Measurements from ENCODE around the gene LGALS9B.
"Not testable (repeated sequence)": the region's sequence is repeated elsewhere in the genome, so short reads cannot be mapped to it uniquely, and the experiment has no call there.

Gene LGALS9B

GRCh38 chr17:20467447-20467846, at the start of gene LGALS9B:
TSS of gene LGALS9B (minus strand) at chr17:20467539. CDS start at chr17:20467470, 69 bp downstream.
- DNase-seq: not testable (repeated sequence)

- not testable (repeated sequence) for DNase-seq
These were observed 49.6 kb upstream of the LGALS9B start for GRCh38 chr17:20516986-20517385.

- not testable (repeated sequence) for DNase-seq
These were observed 47.8 kb upstream of the LGALS9B start for GRCh38 chr17:20515099-20515498.

GRCh38 chr17:20513539-20513938, 46.2 kb upstream of the LGALS9B start:
- DNase-seq: not testable (repeated sequence)

- DNase-seq: not testable (repeated sequence)
These were observed 45.0 kb upstream of the LGALS9B start for GRCh38 chr17:20512378-20512777.

GRCh38 chr17:20511778-20512177, 44.4 kb upstream of the LGALS9B start:
- not testable (repeated sequence) for DNase-seq

GRCh38 chr17:20505333-20505732, 38.0 kb upstream of the LGALS9B start:
- DNase-seq: not testable (repeated sequence)

GRCh38 chr17:20504388-20505066, 37.2 kb upstream of the LGALS9B start:
- DNase-seq: not testable (repeated sequence)

GRCh38 chr17:20501896-20502295, 34.6 kb upstream of the LGALS9B start:
- not testable (repeated sequence) for DNase-seq

GRCh38 chr17:20500346-20500745, 33.0 kb upstream of the LGALS9B start:
- DNase-seq: not testable (repeated sequence)

- not testable (repeated sequence) for DNase-seq
These were observed 28.1 kb upstream of the LGALS9B start for GRCh38 chr17:20495420-20495819.

- not testable (repeated sequence) for DNase-seq
These were observed 27.4 kb upstream of the LGALS9B start for GRCh38 chr17:20494735-20495134.

GRCh38 chr17:20494147-20494546, 26.8 kb upstream of the LGALS9B start:
- not testable (repeated sequence) for DNase-seq

- not testable (repeated sequence) for DNase-seq
These were observed 25.6 kb upstream of the LGALS9B start for GRCh38 chr17:20492971-20493370.

- not testable (repeated sequence) for DNase-seq
These were observed 24.8 kb upstream of the LGALS9B start for GRCh38 chr17:20492099-20492498.

- DNase-seq: not testable (repeated sequence)
These were observed 17.6 kb upstream of the LGALS9B start for GRCh38 chr17:20484930-20485329.

GRCh38 chr17:20479889-20480591, 12.7 kb upstream of the LGALS9B start:
- peak; percentile 57 for DNase-seq

GRCh38 chr17:20477398-20478071, 10.2 kb upstream of the LGALS9B start:
- peak; percentile 3 for DNase-seq

- DNase-seq: peak; percentile 4
These were observed 7.9 kb upstream of the LGALS9B start for GRCh38 chr17:20475137-20475831.

- not testable (repeated sequence) for DNase-seq
These were observed 6.7 kb upstream of the LGALS9B start for GRCh38 chr17:20474081-20474480.

GRCh38 chr17:20469946-20470345, 2.6 kb upstream of the LGALS9B start:
- not testable (repeated sequence) for DNase-seq

GRCh38 chr17:20469107-20469506, 1.8 kb upstream of the LGALS9B start:
- not testable (repeated sequence) for DNase-seq

- not testable (repeated sequence) for DNase-seq
These were observed 340 bp downstream of the LGALS9B start for GRCh38 chr17:20466999-20467398.

Data from NCI-H446 treated with DMSO at 0.1 percent for 48 hours (cell line).